Suprapubic skin (tissue), 4 donors: Measurements from ENCODE around the gene OSBPL3.

Experiments
- EP300 ChIP-seq: sonication (generic); formaldehyde crosslinking; IDR thresholded peaks from one replicate; pipeline ENCODE4 v1.6.1; 2017; ENCODE audit warnings: antibody characterized with exemption
- POLR2A ChIP-seq, 2 donors: fragments of 450-650 bp; IDR thresholded peaks; one replicate each; pipeline ENCODE4 v1.6.1; 2017; ENCODE audit warnings: antibody characterized with exemption in 2 of 2, mild to moderate bottlenecking in 2 of 2, moderate library complexity in 2 of 2
- POLR2AphosphoS5 ChIP-seq, 3 donors: sonication (generic); formaldehyde crosslinking; IDR thresholded peaks; one replicate each; pipeline ENCODE4 v1.6.1; 2017; ENCODE audit warnings: antibody characterized with exemption in 3 of 3
- TF ChIP-seq, protein P1 (sequence below), 2 donors: fragments of 200-600 bp in 1 of 2; fragments of 450-650 bp in 1 of 2; sonication (generic) in 1 of 2; IDR thresholded peaks; one replicate each; pipeline ENCODE4 v1.5.1; 2016 to 2019; ENCODE audit warnings: antibody characterized with exemption in 2 of 2, mild to moderate bottlenecking in 1 of 2, moderate library complexity in 1 of 2

DNA sequence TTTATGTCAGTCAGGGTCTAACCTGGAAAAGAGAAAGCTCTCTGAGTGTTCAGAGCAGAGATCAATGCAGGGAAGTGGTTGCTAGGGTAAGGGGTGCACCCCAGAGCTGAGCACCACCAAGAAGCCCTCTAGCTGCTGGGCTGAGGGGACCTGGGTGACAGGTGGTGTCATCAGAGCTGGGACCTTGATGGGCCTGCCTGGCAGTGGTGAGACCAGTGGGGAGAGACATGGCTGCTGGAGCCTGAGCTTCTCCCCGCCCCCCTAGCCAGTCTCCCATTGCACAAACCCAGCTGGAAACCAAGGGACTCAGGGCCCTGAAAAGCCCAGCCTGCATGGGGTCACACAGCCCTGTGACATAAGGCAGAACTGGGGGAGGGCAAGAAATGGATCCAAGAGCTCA lies 49.1 kb upstream of the OSBPL3 start:
- TF ChIP-seq, protein P1, sequence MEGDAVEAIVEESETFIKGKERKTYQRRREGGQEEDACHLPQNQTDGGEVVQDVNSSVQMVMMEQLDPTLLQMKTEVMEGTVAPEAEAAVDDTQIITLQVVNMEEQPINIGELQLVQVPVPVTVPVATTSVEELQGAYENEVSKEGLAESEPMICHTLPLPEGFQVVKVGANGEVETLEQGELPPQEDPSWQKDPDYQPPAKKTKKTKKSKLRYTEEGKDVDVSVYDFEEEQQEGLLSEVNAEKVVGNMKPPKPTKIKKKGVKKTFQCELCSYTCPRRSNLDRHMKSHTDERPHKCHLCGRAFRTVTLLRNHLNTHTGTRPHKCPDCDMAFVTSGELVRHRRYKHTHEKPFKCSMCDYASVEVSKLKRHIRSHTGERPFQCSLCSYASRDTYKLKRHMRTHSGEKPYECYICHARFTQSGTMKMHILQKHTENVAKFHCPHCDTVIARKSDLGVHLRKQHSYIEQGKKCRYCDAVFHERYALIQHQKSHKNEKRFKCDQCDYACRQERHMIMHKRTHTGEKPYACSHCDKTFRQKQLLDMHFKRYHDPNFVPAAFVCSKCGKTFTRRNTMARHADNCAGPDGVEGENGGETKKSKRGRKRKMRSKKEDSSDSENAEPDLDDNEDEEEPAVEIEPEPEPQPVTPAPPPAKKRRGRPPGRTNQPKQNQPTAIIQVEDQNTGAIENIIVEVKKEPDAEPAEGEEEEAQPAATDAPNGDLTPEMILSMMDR (IDR thresholded peaks at IDR 0.05) = no peak
- TF ChIP-seq POLR2A (IDR thresholded peaks at IDR 0.05) (no peak), EP300 (no peak), POLR2AphosphoS5 (IDR thresholded peaks at IDR 0.05) (no peak)
